Upper lobe of left lung (tissue), 4 donors: Measurements from ENCODE around the gene HPSE2.

ENCODE experiments used
- POLR2A ChIP-seq, 4 donors: fragments of 450-650 bp; IDR thresholded peaks; one replicate each; pipeline ENCODE4 v1.5.1; 2016 to 2017; ENCODE audit warnings: antibody characterized with exemption in 4 of 4, mild to moderate bottlenecking in 2 of 4
- TF ChIP-seq, protein P1 (sequence below), 6 experiments: fragments of 450-650 bp in 4 of 6; fragments of 200-600 bp in 2 of 6; sonication (generic) in 2 of 6; IDR thresholded peaks; one replicate each; pipeline ENCODE4 v1.5.1; 2016 to 2019; ENCODE audit warnings: antibody characterized with exemption in 6 of 6

DNA sequence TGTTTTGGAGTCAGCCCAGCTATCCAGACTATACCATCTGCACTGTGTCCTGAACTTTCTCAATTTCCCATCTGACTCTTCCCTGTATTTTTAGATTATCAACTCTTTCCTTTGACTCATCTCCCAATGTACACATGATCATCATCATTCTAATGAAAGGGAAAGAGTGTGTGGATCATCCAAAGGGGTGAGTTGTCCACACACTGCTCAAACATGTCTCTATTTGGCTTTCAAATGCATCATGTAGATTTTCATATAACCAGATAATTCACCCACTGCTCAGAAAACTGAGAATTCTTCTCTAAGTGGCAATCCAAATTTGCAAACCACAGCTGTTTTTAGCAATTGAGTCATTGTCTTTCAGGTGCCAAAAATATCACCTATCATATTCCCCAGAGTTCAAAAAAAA is 598.7 kb downstream of the HPSE2 start:
- TF ChIP-seq, protein P1, sequence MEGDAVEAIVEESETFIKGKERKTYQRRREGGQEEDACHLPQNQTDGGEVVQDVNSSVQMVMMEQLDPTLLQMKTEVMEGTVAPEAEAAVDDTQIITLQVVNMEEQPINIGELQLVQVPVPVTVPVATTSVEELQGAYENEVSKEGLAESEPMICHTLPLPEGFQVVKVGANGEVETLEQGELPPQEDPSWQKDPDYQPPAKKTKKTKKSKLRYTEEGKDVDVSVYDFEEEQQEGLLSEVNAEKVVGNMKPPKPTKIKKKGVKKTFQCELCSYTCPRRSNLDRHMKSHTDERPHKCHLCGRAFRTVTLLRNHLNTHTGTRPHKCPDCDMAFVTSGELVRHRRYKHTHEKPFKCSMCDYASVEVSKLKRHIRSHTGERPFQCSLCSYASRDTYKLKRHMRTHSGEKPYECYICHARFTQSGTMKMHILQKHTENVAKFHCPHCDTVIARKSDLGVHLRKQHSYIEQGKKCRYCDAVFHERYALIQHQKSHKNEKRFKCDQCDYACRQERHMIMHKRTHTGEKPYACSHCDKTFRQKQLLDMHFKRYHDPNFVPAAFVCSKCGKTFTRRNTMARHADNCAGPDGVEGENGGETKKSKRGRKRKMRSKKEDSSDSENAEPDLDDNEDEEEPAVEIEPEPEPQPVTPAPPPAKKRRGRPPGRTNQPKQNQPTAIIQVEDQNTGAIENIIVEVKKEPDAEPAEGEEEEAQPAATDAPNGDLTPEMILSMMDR (IDR thresholded peaks at IDR 0.05) = no peak
- TF ChIP-seq POLR2A (IDR thresholded peaks at IDR 0.05) = no peak
